SJCRH30 (cell line): ENCODE measurements around the gene KY. TPM values are rescaled to one million over a fixed set of nuclear protein-coding genes. Genes with fewer than 3 reads are reported as not detected.
A peak's percentile ranks its signal among the peaks of the same experiment; 100 is the strongest.

Source experiments
- DNase-seq, 2 experiments: peaks; one replicate each; pipeline ENCODE4 v3.0.0-alpha.2; 2015 to 2020
- H3K27ac ChIP-seq: fragments of 250-450 bp; sonication (Bioruptor Pico); 2 replicates; pipeline ENCODE4 v1.5.1; 2020; ENCODE audit warnings: mild to moderate bottlenecking, moderate library complexity
- H3K27me3 ChIP-seq: fragments of 250-450 bp; sonication (Bioruptor Pico); 2 replicates; pipeline ENCODE4 v1.5.1; 2020; ENCODE audit warnings: mild to moderate bottlenecking, moderate library complexity
- H3K36me3 ChIP-seq: fragments of 250-450 bp; sonication (Bioruptor Pico); 2 replicates; pipeline ENCODE4 v1.5.1; 2020; ENCODE audit warnings: mild to moderate bottlenecking, moderate library complexity
- H3K4me1 ChIP-seq: fragments of 250-450 bp; sonication (Bioruptor Pico); 2 replicates; pipeline ENCODE4 v1.5.1; 2020; ENCODE audit warnings: mild to moderate bottlenecking, moderate library complexity
- H3K4me3 ChIP-seq: fragments of 250-450 bp; sonication (Bioruptor Pico); 2 replicates; pipeline ENCODE4 v1.5.1; 2020; ENCODE audit warnings: mild to moderate bottlenecking, moderate library complexity
- H3K9me3 ChIP-seq: fragments of 250-450 bp; sonication (Bioruptor Pico); replicated peaks from 2 replicates; pipeline ENCODE4 v1.5.1; 2020; ENCODE audit warnings: mild to moderate bottlenecking, moderate library complexity
- total RNA-seq: library from RNA; depleted of rRNA; stranded (reverse); fragments of >200 nt; shearing (Covaris generic); gene quantifications from 2 replicates; pipeline ENCODE4 v1.2.3, GENCODE V29; 2014

The KY gene
- total RNA-seq, 1 experiment from 2014 or later: not detected

DNA sequence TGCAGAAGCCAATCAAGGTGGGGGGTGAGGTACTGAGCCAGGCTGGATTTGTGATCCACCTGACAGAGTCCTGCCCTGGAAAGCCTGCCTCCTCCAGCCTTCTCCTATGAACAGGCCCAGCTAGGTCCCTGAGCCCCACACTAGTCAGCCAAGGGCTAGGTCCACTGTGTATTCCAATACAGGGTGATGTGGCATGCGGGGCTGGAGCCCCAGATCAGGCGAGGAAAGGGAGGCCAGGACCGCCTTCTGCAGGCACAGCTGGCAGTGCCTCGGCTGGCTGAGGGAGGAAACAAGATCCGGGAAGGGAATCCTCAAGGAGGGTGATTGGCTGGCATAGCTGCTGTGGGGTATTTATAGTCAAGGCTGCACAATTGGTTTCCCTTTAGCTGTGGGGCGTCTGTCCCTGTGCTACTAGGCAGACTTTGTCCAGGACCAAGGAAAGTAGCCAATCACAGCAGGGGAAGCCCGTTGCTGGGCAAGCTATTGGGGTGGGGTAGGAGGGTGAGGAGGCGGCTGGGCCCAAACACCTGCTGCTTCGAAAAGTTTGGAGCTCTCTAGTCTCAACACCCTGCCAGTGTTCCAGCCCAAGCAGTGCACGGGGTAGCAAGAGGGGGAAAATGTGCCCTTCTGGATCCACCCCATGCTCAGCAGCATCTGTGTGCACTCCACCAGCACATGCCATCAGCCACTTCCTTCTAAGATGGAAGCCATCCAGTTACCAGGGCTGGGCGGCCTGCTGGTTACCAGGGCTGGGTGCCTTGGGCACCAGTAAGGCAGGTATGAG is 5.9 kb downstream of the KY start:
- DNase-seq: peak; percentile 37 to 51
- H3K4me1 ChIP-seq: no peaks in the 10 kb centered on the region
- no peaks in the 10 kb centered on the region for H3K9me3 ChIP-seq
- H3K36me3 ChIP-seq: no peaks in the 10 kb centered on the region
- no peak overlapping the region for H3K4me3 ChIP-seq
- H3K27me3 ChIP-seq: no peaks in the 10 kb centered on the region
- no peak overlapping the region for H3K27ac ChIP-seq

DNA sequence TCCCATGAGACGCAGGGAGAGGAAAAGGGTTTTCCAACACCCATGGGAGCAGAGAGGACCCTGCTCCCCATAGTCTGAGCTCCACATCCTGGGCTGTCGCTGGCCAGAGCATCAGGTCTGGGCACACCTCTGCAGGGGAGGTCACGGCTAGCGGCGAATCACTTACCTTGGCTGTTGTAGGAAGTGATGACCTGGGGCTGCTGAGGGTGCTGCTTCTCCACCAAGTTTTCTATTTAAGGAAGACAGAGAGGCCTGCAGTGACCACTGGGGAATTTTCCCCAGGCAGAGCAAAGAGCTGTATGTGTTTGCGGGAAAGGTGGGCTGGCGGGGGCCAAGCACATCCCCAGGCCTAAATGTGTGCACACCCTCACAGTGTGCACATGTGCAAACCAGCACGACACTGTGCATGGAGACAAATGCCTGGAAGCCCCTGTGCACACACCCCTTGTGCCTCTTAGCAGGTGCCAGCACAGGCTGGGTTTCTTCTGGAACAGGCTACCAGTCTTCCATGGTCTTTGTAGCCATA is 7.6 kb downstream of the KY start:
- Histone ChIP-seq H3K27ac (no peak overlapping the region), H3K27me3 (no peaks in the 10 kb centered on the region), H3K9me3 (no peaks in the 10 kb centered on the region), H3K4me1 (no peaks in the 10 kb centered on the region), H3K4me3 (no peak overlapping the region), H3K36me3 (no peaks in the 10 kb centered on the region)
- no peak for DNase-seq

GRCh38 chr3:134642445-134643149 is 8.2 kb downstream of the KY start:
- no peak overlapping the region for H3K4me3 ChIP-seq
- no peaks in the 10 kb centered on the region for H3K9me3 ChIP-seq
- no peak for DNase-seq
- H3K27ac ChIP-seq: no peak overlapping the region
- H3K27me3 ChIP-seq: no peaks in the 10 kb centered on the region
- no peaks in the 10 kb centered on the region for H3K36me3 ChIP-seq
- H3K4me1 ChIP-seq: no peaks in the 10 kb centered on the region

DNA sequence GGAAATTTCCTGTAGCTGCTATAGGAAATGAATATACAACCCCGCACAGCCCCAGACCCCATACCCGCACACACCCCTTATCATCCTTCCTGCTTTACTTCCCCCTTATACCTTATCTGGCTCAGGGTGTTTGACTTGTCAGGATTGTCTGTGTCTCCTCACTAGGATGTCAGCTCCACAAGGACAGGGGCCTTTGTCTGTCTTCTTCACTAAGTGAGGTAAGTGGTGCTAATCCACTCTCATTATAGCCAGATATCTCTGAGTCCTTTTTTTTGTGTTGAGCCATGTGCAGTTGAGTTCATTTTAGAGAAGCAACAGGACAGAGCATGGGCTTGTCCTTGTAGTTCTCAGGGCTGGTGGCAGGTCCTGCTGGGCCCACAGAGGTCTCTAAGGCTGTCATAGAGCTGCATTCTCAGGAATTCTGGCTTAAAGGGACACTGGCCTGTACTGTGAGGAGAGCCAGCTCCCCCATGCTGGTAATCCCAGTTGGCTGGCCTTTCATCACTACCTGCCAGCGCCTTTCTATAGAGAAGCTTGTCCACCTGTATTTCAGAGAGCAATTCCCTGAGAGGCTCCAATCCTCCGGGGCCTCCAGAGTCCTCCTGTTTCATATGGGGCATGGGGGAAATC is 9.0 kb downstream of the KY start:
- H3K4me1 ChIP-seq: no peaks in the 10 kb centered on the region
- H3K27me3 ChIP-seq: no peaks in the 10 kb centered on the region
- H3K9me3 ChIP-seq: no peaks in the 10 kb centered on the region
- DNase-seq: no peak
- H3K27ac ChIP-seq: no peak overlapping the region
- H3K4me3 ChIP-seq: no peak overlapping the region
- H3K36me3 ChIP-seq: no peaks in the 10 kb centered on the region

DNA sequence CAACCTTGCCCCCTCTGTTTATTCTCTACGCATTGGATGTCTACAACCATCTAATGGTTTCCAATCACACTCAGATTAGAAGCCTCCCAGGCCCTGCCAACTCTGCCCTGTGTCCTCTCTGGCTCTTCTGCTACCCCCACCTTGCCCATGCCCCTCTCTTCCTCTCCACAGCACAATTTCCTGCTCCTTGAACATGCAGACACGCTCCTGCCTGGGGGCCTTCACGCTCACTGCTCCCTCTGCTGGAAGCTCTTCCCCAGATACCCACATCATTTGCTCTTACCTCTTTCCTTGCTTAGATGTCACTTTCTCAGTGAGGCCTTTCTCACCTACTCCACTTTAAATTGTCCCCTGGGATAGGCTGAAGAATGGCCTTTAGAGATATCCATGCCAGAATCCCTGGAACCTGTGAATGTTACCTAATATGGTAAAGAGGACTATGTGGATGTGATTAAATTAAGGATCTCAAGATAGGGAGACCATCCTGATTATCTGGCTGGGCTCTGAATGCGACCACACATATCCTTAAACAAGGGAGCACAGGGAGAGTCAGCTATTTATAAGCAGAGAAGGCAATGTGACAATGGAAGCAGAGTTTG is 9.9 kb downstream of the KY start:
- no peaks in the 10 kb centered on the region for H3K4me1 ChIP-seq
- DNase-seq: peak in 1 of 2 experiments; percentile 22

GRCh38 chr3:134640378-134640777 is 10.4 kb downstream of the KY start:
- no peaks in the 10 kb centered on the region for H3K27me3 ChIP-seq
- H3K4me3 ChIP-seq: no peak overlapping the region
- H3K27ac ChIP-seq: no peak overlapping the region
- H3K36me3 ChIP-seq: no peaks in the 10 kb centered on the region
- no peak for DNase-seq
- H3K4me1 ChIP-seq: no peaks in the 10 kb centered on the region
- H3K9me3 ChIP-seq: no peaks in the 10 kb centered on the region

More for the DNA sequence above, 9.9 kb downstream of the KY start:
- H3K4me3 ChIP-seq: no peak overlapping the region
- no peaks in the 10 kb centered on the region for H3K9me3 ChIP-seq
- H3K36me3 ChIP-seq: no peaks in the 10 kb centered on the region
- H3K27ac ChIP-seq: no peak overlapping the region
- H3K27me3 ChIP-seq: no peaks in the 10 kb centered on the region

GRCh38 chr3:134638385-134639030 is 12.3 kb downstream of the KY start:
- DNase-seq: no peak
- no peak overlapping the region for H3K27ac ChIP-seq
- no peaks in the 10 kb centered on the region for H3K27me3 ChIP-seq
- no peaks in the 10 kb centered on the region for H3K4me1 ChIP-seq
- H3K36me3 ChIP-seq: no peaks in the 10 kb centered on the region
- H3K9me3 ChIP-seq: no peaks in the 10 kb centered on the region
- H3K4me3 ChIP-seq: no peak overlapping the region

GRCh38 chr3:134636406-134636805 is 14.4 kb downstream of the KY start:
- Histone ChIP-seq H3K4me1 (no peaks in the 10 kb centered on the region), H3K27ac (no peak overlapping the region), H3K4me3 (no peak overlapping the region), H3K27me3 (no peaks in the 10 kb centered on the region), H3K36me3 (no peaks in the 10 kb centered on the region), H3K9me3 (no peaks in the 10 kb centered on the region)
- DNase-seq: no peak

DNA sequence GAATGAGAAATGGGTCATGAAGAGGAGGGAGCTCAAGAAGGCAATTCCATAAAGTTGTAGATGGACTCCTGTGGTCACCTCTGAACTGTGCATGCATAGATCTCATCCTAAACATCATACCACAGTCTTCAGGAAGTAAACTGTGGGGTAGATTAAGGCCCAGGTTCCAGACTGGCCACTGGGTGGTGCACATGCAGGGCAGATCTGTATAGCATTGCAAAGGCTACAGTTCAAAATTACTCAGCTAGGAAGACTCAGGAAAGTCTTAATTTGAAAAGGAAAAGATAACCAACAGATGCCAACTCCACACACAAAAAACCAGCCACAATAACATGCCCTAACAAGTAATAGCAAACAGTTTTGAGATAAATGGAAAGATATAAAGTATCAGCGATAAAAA is 20.3 kb downstream of the KY start:
- Histone ChIP-seq H3K4me1 (no peaks in the 10 kb centered on the region), H3K9me3 (no peaks in the 10 kb centered on the region), H3K27me3 (no peaks in the 10 kb centered on the region), H3K36me3 (no peaks in the 10 kb centered on the region), H3K27ac (no peak overlapping the region), H3K4me3 (no peak overlapping the region)
- peak in 1 of 2 experiments; percentile 22 for DNase-seq

DNA sequence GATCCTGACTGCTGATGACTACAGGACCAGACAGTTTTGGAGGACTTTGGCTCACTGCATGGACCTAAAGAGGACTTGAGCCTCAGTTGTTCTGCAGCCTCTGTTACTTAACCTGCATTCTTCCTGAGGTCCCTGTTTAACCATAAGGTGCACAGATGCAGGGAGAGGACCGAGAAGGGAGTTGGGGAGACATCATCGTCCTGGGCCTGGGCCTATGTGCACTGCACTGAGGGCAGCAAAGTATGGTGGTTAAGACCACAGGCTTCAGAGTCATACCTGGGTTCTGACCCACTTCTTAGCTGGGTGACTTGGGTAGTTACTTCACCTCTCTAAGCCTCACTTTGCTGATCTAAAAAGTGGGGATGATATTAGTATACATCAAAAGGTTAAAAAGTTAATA is 21.9 kb downstream of the KY start:
- H3K27me3 ChIP-seq: no peaks in the 10 kb centered on the region
- H3K9me3 ChIP-seq: no peaks in the 10 kb centered on the region
- H3K4me3 ChIP-seq: no peak overlapping the region
- no peaks in the 10 kb centered on the region for H3K36me3 ChIP-seq
- no peak overlapping the region for H3K27ac ChIP-seq
- H3K4me1 ChIP-seq: no peaks in the 10 kb centered on the region
- no peak for DNase-seq

- no peaks in the 10 kb centered on the region for H3K36me3 ChIP-seq
- H3K9me3 ChIP-seq: no peaks in the 10 kb centered on the region
- no peak overlapping the region for H3K4me3 ChIP-seq
- H3K27ac ChIP-seq: no peak overlapping the region
- H3K27me3 ChIP-seq: no peaks in the 10 kb centered on the region
- DNase-seq: no peak
- H3K4me1 ChIP-seq: no peaks in the 10 kb centered on the region
Observed at GRCh38 chr3:134627831-134628230, 23.0 kb downstream of the KY start.

DNA sequence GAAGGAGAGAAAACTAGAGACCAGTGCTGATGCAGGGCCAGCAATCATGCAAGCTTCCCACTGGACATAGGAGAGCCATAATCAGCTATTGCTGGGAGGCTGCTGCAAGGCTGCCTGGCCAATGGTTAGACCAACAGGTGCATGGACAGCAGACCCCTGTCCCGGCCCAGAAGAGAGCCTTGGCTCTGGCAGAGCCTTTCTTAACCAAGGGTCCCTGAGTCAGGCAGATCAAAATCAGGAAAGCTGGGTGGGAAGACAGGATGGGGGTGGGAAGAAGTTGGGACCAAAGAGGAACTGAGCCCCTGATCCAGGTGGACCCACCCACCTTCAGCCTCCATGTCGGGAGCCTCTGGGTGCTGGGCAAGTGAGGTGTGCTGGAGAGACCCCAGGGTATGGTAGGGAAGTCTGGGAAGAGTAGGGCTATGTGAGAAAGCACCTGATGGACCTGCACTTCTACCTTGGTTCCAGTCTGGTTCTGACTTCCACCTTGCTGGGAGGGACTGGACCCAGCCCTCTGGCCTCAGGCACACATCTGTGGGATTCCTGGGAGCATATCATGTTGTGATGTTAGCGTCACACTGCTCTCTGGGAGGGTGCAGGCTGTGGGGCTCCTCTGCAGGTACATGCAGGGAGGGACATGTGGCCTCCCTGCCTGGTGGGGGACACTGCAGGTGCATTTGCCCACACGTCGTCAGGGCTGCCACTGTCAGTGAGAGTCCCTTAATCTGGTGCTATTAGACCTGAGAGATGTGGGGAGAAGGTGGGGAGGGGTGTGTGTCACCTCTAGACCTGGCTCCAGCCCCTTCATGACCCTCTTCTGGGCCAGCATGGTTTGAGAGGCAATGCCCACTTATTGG is 24.7 kb downstream of the KY start:
- Histone ChIP-seq H3K27me3 (0 out of 2 replicates have a peak, but pooled peaks cover 5% of the 10 kb centered on the region), H3K4me1 (no peaks in the 10 kb centered on the region), H3K27ac (no peak overlapping the region), H3K4me3 (no peak overlapping the region), H3K9me3 (no peaks in the 10 kb centered on the region), H3K36me3 (no peaks in the 10 kb centered on the region)
- DNase-seq: no peak

DNA sequence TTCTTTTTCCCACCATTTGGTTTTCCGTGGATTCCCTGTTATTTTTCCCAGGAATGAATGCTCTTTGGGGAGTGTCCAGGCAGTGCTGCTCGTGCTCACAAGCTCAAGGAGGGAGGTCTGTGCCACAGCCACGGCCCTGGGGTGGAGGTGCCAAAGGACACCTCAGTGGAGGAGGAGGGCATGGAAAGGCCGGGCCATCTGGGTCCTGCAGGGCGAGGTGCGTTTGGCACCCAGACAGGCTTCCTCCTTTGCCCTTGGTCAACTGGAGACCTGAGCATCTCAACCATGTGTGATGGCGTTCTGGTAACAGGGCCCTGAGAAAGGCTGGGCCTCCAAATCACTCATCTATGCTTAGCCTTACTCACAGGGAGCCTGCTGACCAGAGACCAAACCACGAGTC is 25.4 kb downstream of the KY start:
- H3K27ac ChIP-seq: no peak overlapping the region
- no peak for DNase-seq
- H3K27me3 ChIP-seq: 0 out of 2 replicates have a peak, but pooled peaks cover 5% of the 10 kb centered on the region
- no peaks in the 10 kb centered on the region for H3K36me3 ChIP-seq
- no peaks in the 10 kb centered on the region for H3K9me3 ChIP-seq
- no peaks in the 10 kb centered on the region for H3K4me1 ChIP-seq
- H3K4me3 ChIP-seq: no peak overlapping the region
